ENCODE results near the gene FXYD2. TPM values are rescaled to one million over a fixed set of nuclear protein-coding genes. Genes with fewer than 3 reads are reported as not detected.

FXYD2 gene
- polyA plus RNA-seq, 1 experiment = not detected

GRCh38 chr11:117805045-117805444 is 19.5 kb downstream of the FXYD2 start:
- Histone ChIP-seq H3K27me3 (ENCODE audit: control insufficient read depth, insufficient read depth, low read length) (peaks cover 31% of the 10 kb centered on the region), H3K27ac (ENCODE audit: low read depth, low read length) (no peak overlapping the region), H3K4me3 (ENCODE audit: low read depth, low read length) (no peak overlapping the region), H3K9me3 (ENCODE audit: control insufficient read depth, insufficient read depth, low read length) (no peaks in the 10 kb centered on the region; the same call in 1 of the 2 replicates)
- no peak for TF ChIP-seq CTCF (IDR thresholded peaks at IDR 0.05; ENCODE audit: low read depth, low read length)
- ChIA-PET CTCF (interaction anchor here (1.3 to 6.4 kb wide), 4 partner anchors 14 to 249 kb away, joined by 3 to 238 read pairs (median 105); no protein-coding TSS in a partner anchor), POLR2A (no interaction called here)
- DNase-seq (ENCODE audit: low read depth, low spot score) = no peak

- TF ChIP-seq CTCF (IDR thresholded peaks at IDR 0.05; ENCODE audit: low read depth, low read length) = no peak
- ChIA-PET POLR2A (no interaction called here), CTCF (interaction anchor here (6.3 to 6.4 kb wide), 2 partner anchors 15 to 143 kb away, joined by 207 to 238 read pairs; no protein-coding TSS in a partner anchor)
- no peaks in the 10 kb centered on the region for H3K9me3 ChIP-seq (ENCODE audit: control insufficient read depth, insufficient read depth, low read length)
- H3K4me3 ChIP-seq (ENCODE audit: low read depth, low read length) = no peak overlapping the region
- DNase-seq (ENCODE audit: low read depth, low spot score) = no peak
- no peak overlapping the region for H3K27ac ChIP-seq (ENCODE audit: low read depth, low read length)
- H3K27me3 ChIP-seq (ENCODE audit: control insufficient read depth, insufficient read depth, low read length) = peaks cover 30% of the 10 kb centered on the region
These were observed 20.6 kb downstream of the FXYD2 start for GRCh38 chr11:117803896-117804295.

GRCh38 chr11:117799634-117800033 is 24.9 kb downstream of the FXYD2 start:
- POLR2A ChIA-PET = no interaction called here

GRCh38 chr11:117796872-117797529 is 27.5 kb downstream of the FXYD2 start, which contains the start of gene DSCAML1:
Gene DSCAML1 (minus strand): TSS chr11:117797216. CDS start chr11:117797079, 137 bp downstream.
- Histone ChIP-seq H3K4me3 (ENCODE audit: low read depth, low read length) (no peak within 1 kb of the TSS), H3K27ac (ENCODE audit: low read depth, low read length) (no peak within 1 kb of the TSS), H3K27me3 (ENCODE audit: control insufficient read depth, insufficient read depth, low read length) (peaks cover 43% of the 10 kb centered on the region), H3K9me3 (ENCODE audit: control insufficient read depth, insufficient read depth, low read length) (no peaks in the 10 kb centered on the region; the same call in 1 of the 2 replicates)
- POLR2A ChIA-PET = no interaction called here
- TF ChIP-seq CTCF (IDR thresholded peaks at IDR 0.05; ENCODE audit: low read depth, low read length) = no peak
- DNase-seq (ENCODE audit: low read depth, low spot score) = no peak
- CTCF ChIA-PET = interaction anchor here (1.7 kb wide), 1 partner anchor 150 kb away, joined by 8 read pairs; no protein-coding TSS in a partner anchor

More at GRCh38 chr11:117799634-117800033, 24.9 kb downstream of the FXYD2 start:
- CTCF ChIA-PET = interaction anchor here (1.3 to 3.2 kb wide), 3 partner anchors 8 to 148 kb away, joined by 3 to 17 read pairs (median 5); no protein-coding TSS in a partner anchor
- no peak for TF ChIP-seq CTCF (IDR thresholded peaks at IDR 0.05; ENCODE audit: low read depth, low read length)
- H3K4me3 ChIP-seq (ENCODE audit: low read depth, low read length) = no peak overlapping the region
- no peak overlapping the region for H3K27ac ChIP-seq (ENCODE audit: low read depth, low read length)
- no peaks in the 10 kb centered on the region; the same call in 1 of the 2 replicates for H3K9me3 ChIP-seq (ENCODE audit: control insufficient read depth, insufficient read depth, low read length)
- peaks cover 40% of the 10 kb centered on the region for H3K27me3 ChIP-seq (ENCODE audit: control insufficient read depth, insufficient read depth, low read length)
- no peak for DNase-seq (ENCODE audit: low read depth, low spot score)

GRCh38 chr11:117796456-117796871 is 28.1 kb downstream of the FXYD2 start:
- POLR2A ChIA-PET = no interaction called here
- no peak for TF ChIP-seq CTCF (IDR thresholded peaks at IDR 0.05; ENCODE audit: low read depth, low read length)
- Histone ChIP-seq H3K27me3 (ENCODE audit: control insufficient read depth, insufficient read depth, low read length) (peaks cover 41% of the 10 kb centered on the region), H3K27ac (ENCODE audit: low read depth, low read length) (no peak overlapping the region), H3K9me3 (ENCODE audit: control insufficient read depth, insufficient read depth, low read length) (no peaks in the 10 kb centered on the region; the same call in 1 of the 2 replicates), H3K4me3 (ENCODE audit: low read depth, low read length) (no peak overlapping the region)
- DNase-seq (ENCODE audit: low read depth, low spot score) = no peak
- CTCF ChIA-PET = no interaction called here

All from AG04450 (cell line).